HepG2 (cell line): ENCODE data around the gene ABT1. TPM values are rescaled to one million over a fixed set of nuclear protein-coding genes. Genes with fewer than 3 reads are reported as not detected.

Experiments
- ATAC-seq: fragments of 200-7000 bp; cut with Tn5 transposase; 3 replicates; pipeline ENCODE4 v1.9.1; 2020; ENCODE audit warnings: mild to moderate bottlenecking, moderate library complexity
- BruUV-seq: library from RNA; stranded (reverse); fragments of 400-500 nt; replicated peaks from 2 replicates; lab custom pipeline; 2021; lab: Mats Ljungman, UMichigan
- CTCF ChIA-PET: fragments of 300-600 bp; formaldehyde crosslinking; extraction: SDS; loops from one replicate; lab custom pipeline; 2021; ENCODE audit warnings: low total read pairs, inconsistent platforms, low intra/inter-chr PET ratio; lab: Yijun Ruan, JAX
- POLR2A ChIA-PET: fragments of 350-600 bp; sonication (Branson Sonifier 250); formaldehyde crosslinking; loops from one replicate; lab custom pipeline; 2020; ENCODE audit warnings: antibody characterized with exemption, inconsistent platforms; lab: Yijun Ruan, JAX
- DNase-seq: peaks from one replicate; pipeline ENCODE4 v3.0.0-alpha.2; 2015; ENCODE audit warnings: low spot score
- FAIRE-seq: peaks from 3 replicates; lab custom pipeline; 2011; peaks lifted over from hg19 to GRCh38; lab: Jason Lieb, UNC
- H2AFZ ChIP-seq: one replicate; pipeline ENCODE4 v1.6.1; 2011; ENCODE audit warnings: low read length, inconsistent platforms
- H3K27ac ChIP-seq: fragments of 300-600 bp; 3 replicates; pipeline ENCODE4 v1.8.0; 2011; ENCODE audit warnings: mixed run types, mild to moderate bottlenecking, mixed read lengths, low read length, inconsistent platforms; ENCODE audit not compliant: insufficient read depth; ENCODE audit errors: extremely low read length
- H3K27me3 ChIP-seq, 2 experiments: fragments of 200-600 bp in 1 of 2; 2 replicates in 1 of 2; 3 replicates in 1 of 2; pipeline versions ENCODE4 v1.6.0 to v1.8.0; 2011; ENCODE audit warnings: low read length in 2 of 2, mild to moderate bottlenecking in 2 of 2, moderate library complexity in 2 of 2, inconsistent platforms in 1 of 2; ENCODE audit not compliant: insufficient read depth in 2 of 2, control insufficient read depth in 1 of 2
- H3K36me3 ChIP-seq, 2 experiments: fragments of 200-600 bp in 1 of 2; replicated peaks in 1 of 2; 2 replicates in 1 of 2; 3 replicates in 1 of 2; pipeline versions ENCODE4 v1.5.1 to v1.8.0; 2011; ENCODE audit warnings: low read length in 2 of 2, inconsistent platforms in 1 of 2; ENCODE audit not compliant: insufficient read depth in 2 of 2, control insufficient read depth in 1 of 2
- H3K4me1 ChIP-seq: 2 replicates; pipeline ENCODE4 v1.5.1; 2012; ENCODE audit warnings: low read length, inconsistent platforms; ENCODE audit not compliant: insufficient read depth
- H3K4me2 ChIP-seq: 2 replicates; pipeline ENCODE4 v1.6.0; 2011; ENCODE audit warnings: low read depth, low read length, inconsistent platforms
- H3K4me3 ChIP-seq, 3 experiments: fragments of 200-600 bp in 1 of 3; sonication (generic), shearing (Covaris generic) in 1 of 3; replicated peaks in 1 of 3; 2 replicates each; pipeline ENCODE4 v1.5.1; 2011 to 2016; ENCODE audit warnings: low read length in 3 of 3, inconsistent platforms in 2 of 3, low read depth in 2 of 3, mild to moderate bottlenecking in 2 of 3, control low read depth in 1 of 3, mixed read lengths in 1 of 3; ENCODE audit not compliant: insufficient read depth in 1 of 3
- H3K79me2 ChIP-seq: one replicate; pipeline ENCODE4 v1.6.1; 2011; ENCODE audit warnings: low read length, inconsistent platforms; ENCODE audit not compliant: insufficient read depth
- H3K9ac ChIP-seq: 2 replicates; pipeline ENCODE4 v1.6.0; 2011; ENCODE audit warnings: mild to moderate bottlenecking, low read depth, low read length, inconsistent platforms; ENCODE audit not compliant: insufficient read depth
- H3K9me3 ChIP-seq: 2 replicates; pipeline ENCODE4 v1.5.1; 2012; ENCODE audit warnings: mild to moderate bottlenecking, low read length
- H4K20me1 ChIP-seq: 2 replicates; pipeline ENCODE4 v1.6.0; 2011; ENCODE audit warnings: inconsistent platforms, mild to moderate bottlenecking, low read length, moderate library complexity; ENCODE audit not compliant: insufficient read depth
- ARNT2 ChIP-seq: sonication (generic); formaldehyde crosslinking; IDR thresholded peaks from 2 replicates; pipeline ENCODE4 v1.8.0; 2022; ENCODE audit warnings: mild to moderate bottlenecking, low read depth, missing genetic modification reagents, moderate library complexity
- RARA ChIP-seq: IDR thresholded peaks from 2 replicates; pipeline ENCODE4 v1.6.1; 2016; ENCODE audit warnings: missing genetic modification reagents, missing compliant biosample characterization
- RORA ChIP-seq: sonication (generic); formaldehyde crosslinking; IDR thresholded peaks from 2 replicates; pipeline ENCODE4 v1.5.0; 2020; ENCODE audit warnings: mild to moderate bottlenecking, missing genetic modification reagents, moderate library complexity
- ZNF446 ChIP-seq: sonication (generic); formaldehyde crosslinking; IDR thresholded peaks from 2 replicates; pipeline ENCODE4 v1.5.0; 2020; ENCODE audit warnings: mild to moderate bottlenecking, missing genetic modification reagents
- WGBS: methylation state at CpG from one replicate; pipeline ENCODE4 v1.1.6; 2017; ENCODE audit warnings: low lambda C conversion rate; 5-methylcytosine and 5-hydroxymethylcytosine counted together
- in situ Hi-C: cut with HindIII; loops from 2 replicates; pipeline ENCODE4 v1.10.0; 2017; ENCODE audit warnings: low pct_unique_long_range_greater_than_20kb; ENCODE audit not compliant: extremely low pct_ligation_motif_present
- intact Hi-C: fragments of 100-400 bp; cut with micrococcal nuclease; formaldehyde crosslinking; loops from one replicate; pipeline ENCODE4 v1.10.0; 2022; ENCODE audit not compliant: unreplicated experiment
- polyA plus RNA-seq, 8 experiments: library from polyadenylated mRNA; depleted of rRNA in 3 of 8; stranded (reverse) in 7 of 8; unstranded in 1 of 8; fragments of >200 nt; fragmentation: Illumina TruSeq in 4 of 8; extraction: Trizol in 4 of 8; gene quantifications; 2 replicates each; pipeline versions ENCODE4 v1.2.1 to v1.2.3, GENCODE V29; 2011 to 2016; ENCODE audit warnings: low read depth in 4 of 8, missing spikeins in 1 of 8, mixed read lengths in 1 of 8; ENCODE audit not compliant: insufficient read depth in 1 of 8
- total RNA-seq, 5 experiments: library from RNA; depleted of rRNA; stranded (reverse); fragments of >200 nt; fragmentation: Illumina TruSeq; extraction: Trizol; gene quantifications; 2 replicates each; pipeline ENCODE4 v1.2.3, GENCODE V29; 2016; ENCODE audit warnings: low read depth in 1 of 5
- TF ChIP-seq, protein P1 (sequence below): sonication (generic); formaldehyde crosslinking; IDR thresholded peaks from 2 replicates; pipeline ENCODE4 v1.9.0; 2021; ENCODE audit warnings: missing genetic modification reagents, mild to moderate bottlenecking, borderline replicate concordance
- TF ChIP-seq, protein P2 (sequence below), 2 experiments: fragments of 450-650 bp in 1 of 2; sonication (generic) in 1 of 2; formaldehyde crosslinking in 1 of 2; IDR thresholded peaks; 2 replicates each; pipeline versions ENCODE4 v1.6.1 to v1.8.0; 2016 to 2022; ENCODE audit warnings: antibody characterized with exemption in 1 of 2, mild to moderate bottlenecking in 1 of 2, missing genetic modification reagents in 1 of 2
- TF ChIP-seq, protein P3 (sequence below): sonication (generic); formaldehyde crosslinking; IDR thresholded peaks from 2 replicates; pipeline ENCODE4 v1.4.0; 2020; ENCODE audit warnings: missing genetic modification reagents

ABT1 gene
- total and polyA plus RNA-seq, 2 of the 13 experiments (the other 11 are each of a cell fraction or from before 2014, with no cell fraction given): 38.4 TPM

DNA sequence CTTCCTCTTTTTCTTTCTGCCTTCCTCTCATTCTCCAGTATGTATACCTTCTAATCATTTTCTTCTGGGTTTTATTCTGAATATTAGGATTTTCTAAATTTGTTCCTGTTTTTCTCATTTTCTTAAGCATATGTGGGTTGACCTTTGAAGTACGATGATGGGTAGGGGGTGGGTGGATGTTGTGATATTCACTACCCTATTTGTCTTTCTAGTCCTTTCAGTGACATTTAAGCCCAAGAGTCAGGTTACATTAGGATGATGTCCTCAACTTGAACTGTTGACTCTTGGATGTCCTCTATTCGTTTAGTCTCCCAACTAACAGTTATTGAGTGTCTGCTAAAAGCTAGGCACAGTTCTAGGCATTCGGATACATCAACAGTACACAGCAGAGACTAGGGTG, 7.3 kb downstream of the ABT1 start:
- no peaks in the 10 kb centered on the region for H3K79me2 ChIP-seq
- ATAC-seq (no peak), DNase-seq (no peak), FAIRE-seq (no peak)
- intact Hi-C loops: no loop called here
- H3K4me3 ChIP-seq: no peak overlapping the region
- no peak overlapping the region for H3K9ac ChIP-seq
- in situ Hi-C loops: no loop called here
- H3K4me2 ChIP-seq: no peak overlapping the region
- H3K27ac ChIP-seq: no peak overlapping the region
- no peak for TF ChIP-seq RORA (CRISPR knock-in tag)
- no peak for TF ChIP-seq ZNF446 (CRISPR knock-in tag)
- TF ChIP-seq, protein P1, sequence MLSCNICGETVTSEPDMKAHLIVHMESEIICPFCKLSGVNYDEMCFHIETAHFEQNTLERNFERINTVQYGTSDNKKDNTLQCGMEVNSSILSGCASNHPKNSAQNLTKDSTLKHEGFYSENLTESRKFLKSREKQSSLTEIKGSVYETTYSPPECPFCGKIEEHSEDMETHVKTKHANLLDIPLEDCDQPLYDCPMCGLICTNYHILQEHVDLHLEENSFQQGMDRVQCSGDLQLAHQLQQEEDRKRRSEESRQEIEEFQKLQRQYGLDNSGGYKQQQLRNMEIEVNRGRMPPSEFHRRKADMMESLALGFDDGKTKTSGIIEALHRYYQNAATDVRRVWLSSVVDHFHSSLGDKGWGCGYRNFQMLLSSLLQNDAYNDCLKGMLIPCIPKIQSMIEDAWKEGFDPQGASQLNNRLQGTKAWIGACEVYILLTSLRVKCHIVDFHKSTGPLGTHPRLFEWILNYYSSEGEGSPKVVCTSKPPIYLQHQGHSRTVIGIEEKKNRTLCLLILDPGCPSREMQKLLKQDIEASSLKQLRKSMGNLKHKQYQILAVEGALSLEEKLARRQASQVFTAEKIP (CRISPR knock-in tag): no peak
- no peak for TF ChIP-seq ARNT2 (CRISPR knock-in tag)
- peak; percentile 42; the same call in 1 of the 2 replicates for TF ChIP-seq RARA (CRISPR knock-in tag)
- TF ChIP-seq, protein P2, sequence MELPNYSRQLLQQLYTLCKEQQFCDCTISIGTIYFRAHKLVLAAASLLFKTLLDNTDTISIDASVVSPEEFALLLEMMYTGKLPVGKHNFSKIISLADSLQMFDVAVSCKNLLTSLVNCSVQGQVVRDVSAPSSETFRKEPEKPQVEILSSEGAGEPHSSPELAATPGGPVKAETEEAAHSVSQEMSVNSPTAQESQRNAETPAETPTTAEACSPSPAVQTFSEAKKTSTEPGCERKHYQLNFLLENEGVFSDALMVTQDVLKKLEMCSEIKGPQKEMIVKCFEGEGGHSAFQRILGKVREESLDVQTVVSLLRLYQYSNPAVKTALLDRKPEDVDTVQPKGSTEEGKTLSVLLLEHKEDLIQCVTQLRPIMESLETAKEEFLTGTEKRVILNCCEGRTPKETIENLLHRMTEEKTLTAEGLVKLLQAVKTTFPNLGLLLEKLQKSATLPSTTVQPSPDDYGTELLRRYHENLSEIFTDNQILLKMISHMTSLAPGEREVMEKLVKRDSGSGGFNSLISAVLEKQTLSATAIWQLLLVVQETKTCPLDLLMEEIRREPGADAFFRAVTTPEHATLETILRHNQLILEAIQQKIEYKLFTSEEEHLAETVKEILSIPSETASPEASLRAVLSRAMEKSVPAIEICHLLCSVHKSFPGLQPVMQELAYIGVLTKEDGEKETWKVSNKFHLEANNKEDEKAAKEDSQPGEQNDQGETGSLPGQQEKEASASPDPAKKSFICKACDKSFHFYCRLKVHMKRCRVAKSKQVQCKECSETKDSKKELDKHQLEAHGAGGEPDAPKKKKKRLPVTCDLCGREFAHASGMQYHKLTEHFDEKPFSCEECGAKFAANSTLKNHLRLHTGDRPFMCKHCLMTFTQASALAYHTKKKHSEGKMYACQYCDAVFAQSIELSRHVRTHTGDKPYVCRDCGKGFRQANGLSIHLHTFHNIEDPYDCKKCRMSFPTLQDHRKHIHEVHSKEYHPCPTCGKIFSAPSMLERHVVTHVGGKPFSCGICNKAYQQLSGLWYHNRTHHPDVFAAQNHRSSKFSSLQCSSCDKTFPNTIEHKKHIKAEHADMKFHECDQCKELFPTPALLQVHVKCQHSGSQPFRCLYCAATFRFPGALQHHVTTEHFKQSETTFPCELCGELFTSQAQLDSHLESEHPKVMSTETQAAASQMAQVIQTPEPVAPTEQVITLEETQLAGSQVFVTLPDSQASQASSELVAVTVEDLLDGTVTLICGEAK (IDR thresholded peaks at IDR 0.05): no peak
- TF ChIP-seq, protein P2 (CRISPR knock-in tag; IDR thresholded peaks at IDR 0.05): no peak
- TF ChIP-seq, protein P3, sequence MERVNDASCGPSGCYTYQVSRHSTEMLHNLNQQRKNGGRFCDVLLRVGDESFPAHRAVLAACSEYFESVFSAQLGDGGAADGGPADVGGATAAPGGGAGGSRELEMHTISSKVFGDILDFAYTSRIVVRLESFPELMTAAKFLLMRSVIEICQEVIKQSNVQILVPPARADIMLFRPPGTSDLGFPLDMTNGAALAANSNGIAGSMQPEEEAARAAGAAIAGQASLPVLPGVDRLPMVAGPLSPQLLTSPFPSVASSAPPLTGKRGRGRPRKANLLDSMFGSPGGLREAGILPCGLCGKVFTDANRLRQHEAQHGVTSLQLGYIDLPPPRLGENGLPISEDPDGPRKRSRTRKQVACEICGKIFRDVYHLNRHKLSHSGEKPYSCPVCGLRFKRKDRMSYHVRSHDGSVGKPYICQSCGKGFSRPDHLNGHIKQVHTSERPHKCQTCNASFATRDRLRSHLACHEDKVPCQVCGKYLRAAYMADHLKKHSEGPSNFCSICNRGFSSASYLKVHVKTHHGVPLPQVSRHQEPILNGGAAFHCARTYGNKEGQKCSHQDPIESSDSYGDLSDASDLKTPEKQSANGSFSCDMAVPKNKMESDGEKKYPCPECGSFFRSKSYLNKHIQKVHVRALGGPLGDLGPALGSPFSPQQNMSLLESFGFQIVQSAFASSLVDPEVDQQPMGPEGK: no peak
- no peaks in the 10 kb centered on the region for H3K9me3 ChIP-seq
- CTCF ChIA-PET: no interaction called here
- H3K27me3 ChIP-seq: no peaks in the 10 kb centered on the region
- peaks cover 5% of the 10 kb centered on the region; the same call in 1 of the 2 replicates for H3K4me1 ChIP-seq
- BruUV-seq: no TSS peak
- POLR2A ChIA-PET: no interaction called here
- H4K20me1 ChIP-seq: no peaks in the 10 kb centered on the region
- H2AFZ ChIP-seq: no peak overlapping the region
- WGBS: 37% methylated on average over 3 of the region's 3 CpGs
- peaks cover 0 to 9% of the 10 kb centered on the region in 2 experiments; a peak in 3 of 5 replicates for H3K36me3 ChIP-seq
